Posterior vena cava (tissue), 2 donors: ENCODE data around the gene NRGN. TPM values are rescaled to one million over a fixed set of nuclear protein-coding genes. Genes with fewer than 3 reads are reported as not detected.

Experiments
- DNase-seq: peaks from one replicate; pipeline ENCODE4 v3.0.0-alpha.2; 2020; ENCODE audit warnings: low spot score
- intact Hi-C, 2 donors: fragments of 100-400 bp; cut with DNase I; formaldehyde crosslinking; loops; one replicate each; pipeline versions ENCODE4 v1.14.1 to v1.14.2; 2022 to 2023
- total RNA-seq, 2 donors: library from RNA; stranded (reverse); fragmentation: NEBNext Ultra II Directional; extraction: Animal tissue kit (Norgen Biotek cat#: 25700); gene quantifications; one replicate each; pipeline ENCODE4 v1.2.1, GENCODE V29; 2021
- donor health status: DM: yes; HTN: yes; CAD: no.
- donor health status: DM: yes; HTN: yes; CAD: no.

The NRGN gene
- total RNA-seq, 2 donors from 2014 or later = 5.1 to 7.6 TPM

GRCh38 chr11:124753624-124754023, 13.9 kb downstream of the NRGN start:
- intact Hi-C loops = loop anchor here in 1 of 2 donors (2.0 kb wide), 1 partner anchor 79 kb away; no protein-coding TSS in a partner anchor
- DNase-seq = no peak

GRCh38 chr11:124754309-124754708, 14.6 kb downstream of the NRGN start:
- intact Hi-C loops = loop anchor here in 1 of 2 donors (2.0 kb wide), 1 partner anchor 78 kb away; no protein-coding TSS in a partner anchor
- DNase-seq = no peak

DNA sequence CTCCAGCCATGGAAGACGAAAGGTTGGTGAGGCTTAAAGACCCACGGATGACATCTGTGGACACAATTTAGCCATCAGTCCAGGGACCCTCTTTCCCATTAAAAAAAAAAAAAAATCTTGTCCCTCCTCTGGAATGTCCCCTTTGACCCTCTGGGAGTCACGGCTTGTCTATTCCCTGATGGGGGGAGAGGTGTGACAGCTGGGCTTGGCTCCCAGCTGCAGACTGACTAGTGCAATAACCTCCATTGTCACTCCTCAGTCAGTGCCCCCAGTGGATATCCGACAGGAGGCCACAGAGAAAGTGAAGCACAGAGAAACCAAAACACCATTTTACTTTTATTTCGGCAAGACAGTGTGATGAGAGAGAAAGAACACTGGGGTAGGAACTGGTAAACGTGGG, 15.0 kb downstream of the NRGN start:
- intact Hi-C loops = loop anchor here in 1 of 2 donors (2.0 kb wide), 1 partner anchor 78 kb away; no protein-coding TSS in a partner anchor
- no peak for DNase-seq

DNA sequence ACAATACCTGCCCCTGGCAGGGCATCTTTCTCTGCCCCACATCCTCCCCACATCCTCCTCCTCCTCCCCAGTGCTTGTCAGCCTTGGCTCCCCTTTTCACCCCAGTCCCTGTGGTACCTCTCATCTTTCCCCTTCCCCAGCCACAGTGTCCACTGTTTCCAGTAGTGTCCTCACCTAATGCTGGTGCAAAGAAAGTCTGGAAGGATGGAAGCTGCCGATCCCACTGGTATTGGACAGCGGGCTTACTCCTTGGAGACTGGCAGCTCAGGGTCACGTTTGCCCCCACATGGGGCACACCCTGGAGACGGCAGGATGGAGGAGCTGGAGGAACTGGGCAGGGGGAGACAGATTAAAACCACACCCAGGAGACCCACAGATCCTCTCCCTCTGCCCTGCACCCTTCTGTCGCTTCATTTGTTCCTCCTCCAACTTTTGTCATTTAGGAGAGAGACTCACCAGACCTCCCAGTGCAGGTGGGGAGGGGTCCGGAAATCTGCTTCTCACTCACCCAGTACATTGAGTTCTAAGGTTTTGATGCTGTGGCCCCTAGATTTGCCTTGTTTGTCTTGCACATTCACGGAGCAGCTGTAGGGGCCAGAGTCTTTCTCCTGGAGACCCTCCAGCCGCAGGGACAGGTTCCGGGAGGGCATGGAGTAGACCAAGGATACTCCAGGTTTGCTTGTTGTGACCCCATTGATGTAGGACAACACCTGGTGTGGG, 16.5 kb downstream of the NRGN start:
- DNase-seq = no peak
- intact Hi-C loops = no loop called here

GRCh38 chr11:124756753-124757227, 17.0 kb downstream of the NRGN start:
- intact Hi-C loops = no loop called here
- DNase-seq = no peak

GRCh38 chr11:124757320-124757719, 17.6 kb downstream of the NRGN start:
- DNase-seq = no peak
- intact Hi-C loops = no loop called here

GRCh38 chr11:124758355-124759265, 18.9 kb downstream of the NRGN start:
- intact Hi-C loops = no loop called here
- DNase-seq = peak; percentile 93

DNA sequence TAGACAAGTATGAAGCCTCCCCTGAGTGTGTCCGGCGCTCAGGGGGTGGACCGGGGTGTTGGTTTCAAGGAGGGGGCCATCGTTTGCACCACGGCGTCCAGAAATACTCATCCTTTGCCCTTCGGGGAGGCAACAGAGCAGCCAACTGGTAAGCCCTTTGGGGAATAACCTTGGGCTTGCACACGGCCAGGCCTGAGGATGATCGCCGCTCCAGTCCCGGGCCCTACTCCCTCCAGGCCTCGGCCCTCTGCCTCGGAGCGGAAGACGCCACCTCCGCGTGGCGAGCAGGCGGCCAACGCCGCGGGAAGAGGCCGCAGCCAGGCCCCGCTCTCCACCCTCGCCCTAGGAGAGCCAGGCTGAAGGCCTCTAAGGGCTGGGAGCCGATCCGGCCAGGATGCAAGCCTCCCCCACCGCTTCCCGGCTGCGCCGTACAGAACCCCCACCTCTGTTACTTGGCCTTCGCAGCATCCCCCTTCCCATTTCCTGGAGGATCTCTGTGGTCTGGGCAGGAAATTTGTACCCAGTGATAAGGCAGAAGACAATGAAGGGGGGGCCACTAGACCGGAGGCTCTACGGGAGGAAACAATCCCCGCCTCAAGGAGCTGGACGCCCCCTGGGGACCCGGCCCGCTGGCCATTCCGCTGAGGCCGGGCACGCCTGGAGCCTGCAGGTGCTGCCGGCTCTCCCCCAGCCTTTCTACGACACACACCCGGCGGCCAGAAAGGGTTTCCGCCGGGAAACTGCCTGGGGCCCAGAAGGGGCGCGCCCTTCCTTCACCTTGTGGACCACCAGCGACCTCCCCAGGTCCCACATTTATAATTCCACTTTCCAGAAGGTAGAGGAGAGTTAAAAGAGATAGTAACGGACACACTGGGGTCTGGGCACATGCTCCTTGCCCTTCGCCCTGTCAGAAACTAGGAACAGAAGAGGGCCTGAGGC, 19.8 kb downstream of the NRGN start:
- intact Hi-C loops = loop anchor here (5.0 to 10.0 kb wide), 4 partner anchors 38 to 95 kb away; partner anchors contain the start of gene MSANTD2 (in 1 of the 2)
- DNase-seq = no peak

GRCh38 chr11:124760205-124760652, 20.5 kb downstream of the NRGN start:
- DNase-seq = no peak
- intact Hi-C loops = loop anchor here (5.0 to 10.0 kb wide), 4 partner anchors 37 to 95 kb away; partner anchors contain the start of gene MSANTD2 (in 1 of the 2)

GRCh38 chr11:124760806-124761205, 21.1 kb downstream of the NRGN start:
- DNase-seq = no peak
- intact Hi-C loops = loop anchor here (5.0 to 10.0 kb wide), 4 partner anchors 36 to 96 kb away; partner anchors contain the start of gene MSANTD2 (in 1 of the 2)

DNA sequence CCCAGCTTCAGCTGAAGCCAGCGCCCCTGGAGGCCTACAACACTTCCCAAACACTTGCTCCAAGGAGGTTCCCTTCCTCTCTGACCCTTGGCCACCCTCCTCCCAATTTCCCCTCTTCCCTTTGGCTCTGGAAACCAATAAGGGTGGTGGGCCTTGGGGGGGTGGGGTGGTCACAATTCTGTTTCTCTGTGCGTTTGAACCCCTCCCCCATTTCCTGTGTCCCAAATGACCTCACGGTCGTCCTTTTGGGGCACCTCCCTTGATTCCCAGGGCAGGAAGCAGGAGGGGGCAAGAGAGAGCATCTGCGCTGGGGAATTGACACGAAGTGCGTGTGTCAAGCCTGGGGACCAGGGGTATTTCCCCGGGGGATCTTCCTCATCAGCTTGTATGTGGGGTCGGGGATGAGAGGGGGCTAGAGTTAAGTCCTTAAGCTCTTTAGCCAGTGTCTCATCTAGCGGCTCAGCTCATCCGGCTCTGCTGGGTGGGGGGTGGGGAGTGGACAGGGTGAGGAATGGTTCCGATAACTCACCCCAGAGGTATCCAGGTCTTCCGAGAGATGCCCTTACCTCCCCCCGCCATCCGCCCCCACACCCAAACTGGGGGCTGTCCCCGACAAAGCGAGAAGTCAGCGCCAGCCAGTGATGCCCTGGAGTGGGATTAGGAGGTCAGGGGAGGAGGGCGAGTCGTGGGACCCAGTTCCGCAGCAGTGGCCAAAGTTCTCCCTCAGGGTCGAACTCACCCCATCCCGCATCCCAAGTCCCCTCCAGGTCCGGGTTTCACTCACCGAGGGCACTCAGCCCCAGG, 21.8 kb downstream of the NRGN start:
- intact Hi-C loops = loop anchor here (2.0 to 10.0 kb wide), 5 partner anchors 36 to 97 kb away; partner anchors contain the start of gene MSANTD2 (in 1 of the 2)
- no peak for DNase-seq

DNA sequence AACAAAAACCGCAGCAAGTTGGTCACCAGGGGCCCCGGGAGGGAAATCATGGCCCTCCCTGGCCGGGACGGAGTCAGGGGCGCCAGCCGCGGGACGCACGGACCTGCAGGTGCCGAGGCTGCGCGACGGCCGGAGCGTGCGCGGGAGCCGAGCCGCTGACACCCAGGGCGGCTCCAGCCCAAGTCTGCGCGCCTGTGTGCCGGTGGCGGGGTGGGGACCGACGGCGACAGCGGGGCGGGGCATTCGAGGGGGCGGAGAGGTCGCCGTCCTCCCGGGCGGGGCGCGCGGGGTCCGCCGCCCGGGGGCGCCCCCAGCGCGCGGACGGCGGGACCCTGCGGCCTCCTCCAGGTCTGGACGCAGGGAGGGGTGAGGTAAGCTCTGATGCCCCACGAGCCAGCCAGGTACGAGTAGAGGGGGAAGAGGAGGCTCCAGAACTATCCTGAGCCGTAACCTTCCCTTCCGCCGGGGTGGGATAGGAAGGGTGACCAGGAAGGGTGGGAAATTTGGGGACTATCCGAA, 22.4 kb downstream of the NRGN start, which contains the start of gene ESAM:
TSS of gene ESAM (minus strand) at position 186 of the 519 bp plus-strand sequence. CDS start at position 50, 136 bp downstream.
- intact Hi-C loops = loop anchor here (2.0 to 10.0 kb wide), 5 partner anchors 35 to 97 kb away; partner anchors contain the start of gene MSANTD2 (in 1 of the 2)

DNA sequence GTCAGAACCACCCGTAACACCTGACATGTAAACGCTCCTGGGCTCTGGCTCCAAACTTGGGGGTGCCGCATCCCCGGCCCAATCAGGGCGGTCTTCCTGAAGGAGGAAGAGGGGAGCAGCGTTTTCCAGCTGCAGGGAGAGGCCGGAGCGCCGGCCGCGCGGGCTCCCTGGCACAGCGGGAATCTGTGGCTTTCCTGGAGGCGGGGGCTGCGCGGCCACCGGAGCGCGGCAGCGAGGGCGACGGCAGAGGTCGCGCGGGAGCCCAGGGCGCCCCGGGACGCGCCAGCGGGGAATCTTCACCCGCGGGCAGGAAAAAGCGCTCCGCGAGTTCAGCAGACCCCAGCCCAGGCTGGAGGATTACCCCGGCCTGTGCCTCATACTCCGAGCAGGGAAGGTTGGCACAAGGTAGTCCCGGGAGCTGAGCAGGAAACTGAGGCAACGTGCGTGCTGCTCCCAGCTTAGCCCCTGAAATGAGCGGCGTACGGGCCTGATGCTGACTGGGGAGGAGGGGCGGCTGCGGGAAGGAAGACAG, 22.9 kb downstream of the NRGN start:
- intact Hi-C loops = loop anchor here (2.0 to 10.0 kb wide), 5 partner anchors 35 to 98 kb away; partner anchors contain the start of gene MSANTD2 (in 1 of the 2)
- no peak for DNase-seq

More for the DNA sequence above, 22.4 kb downstream of the NRGN start, which contains the start of gene ESAM:
- peak; percentile 88 for DNase-seq

DNA sequence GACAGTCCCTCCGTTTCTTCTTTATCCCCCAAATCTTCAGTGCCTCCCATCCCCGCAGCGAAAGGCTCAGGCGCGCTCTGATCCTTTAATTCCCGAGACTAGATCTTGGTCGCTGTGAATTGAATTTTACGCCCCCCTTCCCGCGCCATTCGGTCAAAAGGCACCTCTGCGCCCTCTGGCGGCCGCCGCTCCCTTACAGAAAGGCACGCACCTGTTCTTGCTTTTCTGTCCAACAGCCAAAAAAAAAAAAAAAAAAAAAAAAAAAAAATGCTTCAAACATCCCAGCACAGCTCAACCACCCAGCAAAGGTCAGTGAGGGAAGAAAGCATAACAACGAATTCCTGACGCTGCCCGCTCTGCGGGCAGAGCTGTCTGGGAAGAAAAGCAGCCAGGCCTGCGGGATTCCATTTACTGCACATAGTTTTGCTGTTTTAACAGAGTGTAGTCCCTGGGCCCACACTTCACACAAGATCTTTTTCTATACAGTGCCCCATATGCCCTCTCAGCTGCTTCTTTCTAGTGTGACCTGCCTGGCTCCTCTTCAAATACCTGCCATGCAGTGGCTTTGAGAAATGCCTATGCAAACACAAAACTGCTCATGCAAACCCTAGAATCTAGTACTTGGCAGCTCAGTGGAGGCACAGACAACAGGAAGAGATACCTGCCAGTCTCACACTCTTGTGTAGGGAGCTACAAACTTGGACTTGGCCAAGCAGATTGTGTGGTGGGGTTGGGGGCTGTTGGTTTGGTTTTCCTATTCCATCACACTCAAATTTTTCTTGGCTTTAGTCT, 23.6 kb downstream of the NRGN start:
- intact Hi-C loops = loop anchor here (2.0 to 10.0 kb wide), 5 partner anchors 34 to 99 kb away; partner anchors contain the start of gene MSANTD2 (in 1 of the 2)
- DNase-seq = peak; percentile 95

GRCh38 chr11:124766156-124766555, 26.4 kb downstream of the NRGN start:
- no peak for DNase-seq
- intact Hi-C loops = loop anchor here in 1 of 2 donors (10.0 kb wide), 1 partner anchor 101 kb away; no protein-coding TSS in a partner anchor

DNA sequence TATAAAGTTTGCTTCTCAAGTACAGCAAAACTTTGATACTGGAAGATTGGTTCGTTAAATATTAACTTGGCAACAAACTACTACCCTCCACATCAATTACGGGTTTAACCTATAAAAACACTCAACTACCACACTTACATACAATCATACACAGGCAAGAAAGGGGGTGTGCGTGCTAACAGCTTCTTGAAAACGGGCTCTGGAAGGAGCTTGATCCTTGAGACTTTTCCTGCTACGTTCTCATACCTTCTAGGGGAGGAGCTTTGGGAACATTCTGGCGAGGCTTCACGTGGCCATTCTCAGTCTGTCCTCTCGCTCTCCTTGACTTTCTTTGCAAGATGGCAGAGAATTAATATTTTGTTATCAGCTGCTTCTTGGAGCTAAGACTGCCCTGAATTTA, 29.2 kb downstream of the NRGN start:
- DNase-seq = no peak
- intact Hi-C loops = loop anchor here in 1 of 2 donors (10.0 kb wide), 1 partner anchor 104 kb away; no protein-coding TSS in a partner anchor
